Stimulated activated CD4-positive, alpha-beta T cell treated with anti-CD3 and anti-CD28 coated beads, Interleukin-15, amount 100 ng/mL, for 48 hours (primary cell): ENCODE results near the gene ZCCHC7.

ENCODE experiments used
- DNase-seq, 2 donors: peaks; one replicate each; pipeline ENCODE4 v3.0.0-alpha.2; 2020; ENCODE audit warnings: low read depth in 2 of 2

The ZCCHC7 gene

GRCh38 chr9:37405350-37405749, 285.0 kb downstream of the ZCCHC7 start:
- no peak for DNase-seq

DNA sequence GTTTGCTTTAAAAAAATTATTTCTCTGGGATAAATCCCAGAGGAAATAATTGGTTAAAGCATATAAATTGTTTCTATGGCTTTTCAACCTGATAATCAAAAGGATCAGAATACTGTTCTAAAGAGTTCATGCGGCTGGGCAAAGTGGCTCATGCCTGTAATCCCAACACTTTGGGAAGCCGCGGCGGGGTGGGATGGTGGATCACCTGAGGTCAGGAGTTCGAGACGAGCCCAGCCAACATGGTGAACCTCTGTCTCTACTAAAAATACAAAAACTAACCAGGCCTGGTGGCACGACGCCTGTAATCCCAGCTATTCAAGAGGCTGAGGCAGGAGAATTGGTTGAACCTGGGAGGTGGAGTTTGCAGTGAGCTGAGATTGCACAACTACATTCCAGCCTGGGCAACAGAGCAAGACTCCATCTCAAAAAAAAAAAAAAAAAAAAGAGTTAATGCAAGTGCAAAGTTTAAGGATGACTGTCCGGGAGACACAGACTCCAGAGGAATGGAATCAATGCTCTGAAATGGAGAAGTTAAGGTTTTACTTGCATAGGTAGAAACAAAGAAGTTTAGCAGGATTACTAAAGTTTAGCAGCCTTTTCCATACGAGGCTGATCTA, 285.5 kb downstream of the ZCCHC7 start:
- no peak for DNase-seq

- DNase-seq, result no peak
These were observed 286.4 kb downstream of the ZCCHC7 start for GRCh38 chr9:37406603-37407401.

GRCh38 chr9:37407468-37407867, 287.1 kb downstream of the ZCCHC7 start:
- DNase-seq, result no peak
